IMR-90 (cell line): ENCODE data around the gene KIAA0825. TPM values are rescaled to one million over a fixed set of nuclear protein-coding genes. Genes with fewer than 3 reads are reported as not detected.

ENCODE experiments used
- ATAC-seq: fragments of 200-7000 bp; cut with Tn5 transposase; 2 replicates; pipeline ENCODE4 v1.9.1; 2020; ENCODE audit warnings: low read depth, mild to moderate bottlenecking, moderate library complexity
- BruUV-seq: library from RNA; stranded (reverse); fragments of 400-500 nt; replicated peaks from 2 replicates; lab custom pipeline; 2021; lab: Mats Ljungman, UMichigan
- CTCF ChIA-PET: fragments of 300-600 bp; formaldehyde crosslinking; extraction: SDS; loops from one replicate; lab custom pipeline; 2021; ENCODE audit warnings: antibody characterized with exemption; lab: Yijun Ruan, JAX
- POLR2A ChIA-PET: fragments of 300-600 bp; sonication (Branson Sonifier 250); formaldehyde crosslinking; loops from one replicate; lab custom pipeline; 2022; ENCODE audit warnings: antibody characterized with exemption; ENCODE audit not compliant: unreplicated experiment; lab: Charles Lee
- DNase-seq: peaks from one replicate; pipeline ENCODE4 v3.0.0; 2013
- H2AFZ ChIP-seq: replicated peaks from 2 replicates; pipeline ENCODE3; 2013; ENCODE audit warnings: low read length, mild to moderate bottlenecking; ENCODE audit not compliant: poor library complexity
- H2AK5ac ChIP-seq: 2 replicates; pipeline ENCODE4 v1.6.1; 2013; ENCODE audit warnings: low read depth, low read length, inconsistent platforms
- H2AK9ac ChIP-seq: replicated peaks from 2 replicates; pipeline ENCODE3; 2013; ENCODE audit warnings: mild to moderate bottlenecking, low read depth, low read length, moderate library complexity; ENCODE audit not compliant: poor library complexity
- H2BK120ac ChIP-seq: 2 replicates; pipeline ENCODE4 v1.6.1; 2013; ENCODE audit warnings: low read depth, low read length, inconsistent platforms
- H2BK15ac ChIP-seq: 3 replicates; pipeline ENCODE4 v1.6.1; 2013; ENCODE audit warnings: low read depth, low read length, inconsistent platforms
- H2BK20ac ChIP-seq: 2 replicates; pipeline ENCODE4 v1.6.1; 2013; ENCODE audit warnings: low read depth, mild to moderate bottlenecking, inconsistent platforms, low read length, moderate library complexity
- H2BK5ac ChIP-seq: 2 replicates; pipeline ENCODE4 v1.6.1; 2013; ENCODE audit warnings: mild to moderate bottlenecking, low read depth, low read length, inconsistent platforms; ENCODE audit not compliant: poor library complexity, severe bottlenecking
- H3K14ac ChIP-seq: replicated peaks from 2 replicates; pipeline ENCODE4 v1.6.1; 2013; ENCODE audit warnings: low read depth, low read length, inconsistent platforms
- H3K18ac ChIP-seq: 2 replicates; pipeline ENCODE4 v1.6.1; 2013; ENCODE audit warnings: low read depth, low read length, control low read depth
- H3K23ac ChIP-seq: 2 replicates; pipeline ENCODE4 v1.6.1; 2013; ENCODE audit warnings: low read depth, low read length, inconsistent platforms
- H3K27ac ChIP-seq: 2 replicates; pipeline ENCODE4 v1.5.1; 2013; ENCODE audit warnings: mild to moderate bottlenecking, control low read depth, low read length; ENCODE audit not compliant: insufficient read depth
- H3K27me3 ChIP-seq: 2 replicates; pipeline ENCODE4 v1.6.1; 2013; ENCODE audit warnings: low read length; ENCODE audit not compliant: control insufficient read depth, insufficient read depth
- H3K36me3 ChIP-seq: 2 replicates; pipeline ENCODE4 v1.6.1; 2013; ENCODE audit warnings: low read length, mixed read lengths; ENCODE audit not compliant: control insufficient read depth, insufficient read depth
- H3K4ac ChIP-seq: 2 replicates; pipeline ENCODE4 v1.6.1; 2013; ENCODE audit warnings: low read depth, low read length, inconsistent platforms
- H3K4me1 ChIP-seq: 2 replicates; pipeline ENCODE4 v1.6.1; 2013; ENCODE audit warnings: low read length, mixed read lengths; ENCODE audit not compliant: control insufficient read depth, insufficient read depth
- H3K4me2 ChIP-seq: 2 replicates; pipeline ENCODE4 v1.6.1; 2013; ENCODE audit warnings: low read depth, mild to moderate bottlenecking, control low read depth, low read length, moderate library complexity
- H3K4me3 ChIP-seq: 2 replicates; pipeline ENCODE4 v1.5.1; 2013; ENCODE audit warnings: low read depth, mild to moderate bottlenecking, control low read depth, low read length, moderate library complexity; ENCODE audit not compliant: insufficient read depth
- H3K56ac ChIP-seq: 2 replicates; pipeline ENCODE4 v1.6.1; 2013; ENCODE audit warnings: low read length, inconsistent platforms; ENCODE audit not compliant: insufficient read depth; ENCODE audit errors: extremely low read depth
- H3K79me1 ChIP-seq, 2 experiments: 2 replicates each; pipeline ENCODE4 v1.6.1; 2013; ENCODE audit warnings: low read length in 2 of 2, inconsistent platforms in 1 of 2, low read depth in 1 of 2
- H3K9ac ChIP-seq: 2 replicates; pipeline ENCODE4 v1.6.1; 2013; ENCODE audit warnings: low read depth, low read length, control low read depth
- H3K9me1 ChIP-seq: 2 replicates; pipeline ENCODE4 v1.6.1; 2013; ENCODE audit warnings: low read length, inconsistent platforms; ENCODE audit not compliant: insufficient read depth
- H3K9me3 ChIP-seq: 2 replicates; pipeline ENCODE4 v1.6.1; 2013; ENCODE audit warnings: low read length; ENCODE audit not compliant: control insufficient read depth, insufficient read depth
- H4K20me1 ChIP-seq: 2 replicates; pipeline ENCODE4 v1.6.1; 2013; ENCODE audit warnings: low read length, inconsistent platforms; ENCODE audit not compliant: insufficient read depth
- H4K5ac ChIP-seq: 2 replicates; pipeline ENCODE4 v1.6.1; 2013; ENCODE audit warnings: mild to moderate bottlenecking, low read depth, low read length, control low read depth
- H4K8ac ChIP-seq, 2 experiments: 2 replicates each; pipeline ENCODE4 v1.6.1; 2013; ENCODE audit warnings: low read depth in 2 of 2, low read length in 2 of 2, control low read depth in 1 of 2, inconsistent platforms in 1 of 2
- H4K91ac ChIP-seq: 2 replicates; pipeline ENCODE4 v1.6.1; 2013; ENCODE audit warnings: low read depth, low read length, inconsistent platforms; ENCODE audit not compliant: insufficient read depth
- BHLHE40 ChIP-seq: fragments of 150-350 bp; IDR thresholded peaks from 2 replicates; pipeline ENCODE4 v1.6.1; 2016; ENCODE audit warnings: mild to moderate bottlenecking, low read depth, low read length
- CEBPB ChIP-seq: IDR thresholded peaks from 2 replicates; pipeline ENCODE4 v1.6.1; 2012; ENCODE audit warnings: low read depth, low read length, improper control_type of control experiment
- CHD1 ChIP-seq: IDR thresholded peaks from 2 replicates; pipeline ENCODE4 v1.6.1; 2012; ENCODE audit warnings: low read depth, low read length, improper control_type of control experiment
- FOS ChIP-seq: fragments of 150-350 bp; IDR thresholded peaks from 2 replicates; pipeline ENCODE4 v1.6.1; 2016; ENCODE audit warnings: low read depth, low read length
- MAFK ChIP-seq: IDR thresholded peaks from 2 replicates; pipeline ENCODE4 v1.6.1; 2012; ENCODE audit warnings: low read depth, low read length, improper control_type of control experiment
- MAZ ChIP-seq: IDR thresholded peaks from 2 replicates; pipeline ENCODE4 v1.6.1; 2012; ENCODE audit warnings: low read depth, mild to moderate bottlenecking, low read length, improper control_type of control experiment, moderate library complexity, borderline replicate concordance
- MXI1 ChIP-seq: IDR thresholded peaks from 2 replicates; pipeline ENCODE4 v1.6.1; 2012; ENCODE audit warnings: low read depth, mild to moderate bottlenecking, low read length, moderate library complexity, borderline replicate concordance
- NFE2L2 ChIP-seq: fragments of 150-350 bp; IDR thresholded peaks from 2 replicates; pipeline ENCODE4 v1.6.1; 2016; ENCODE audit warnings: low read depth, mild to moderate bottlenecking, low read length
- POLR2A ChIP-seq: IDR thresholded peaks from 2 replicates; pipeline ENCODE4 v1.6.1; 2012; ENCODE audit warnings: mild to moderate bottlenecking, low read depth, low read length
- RAD21 ChIP-seq: IDR thresholded peaks from 2 replicates; pipeline ENCODE4 v1.6.1; 2012; ENCODE audit warnings: low read length, improper control_type of control experiment
- RCOR1 ChIP-seq: IDR thresholded peaks from 2 replicates; pipeline ENCODE4 v1.6.1; 2012; ENCODE audit warnings: mild to moderate bottlenecking, low read length, improper control_type of control experiment; ENCODE audit not compliant: insufficient replicate concordance
- RFX5 ChIP-seq: IDR thresholded peaks from 2 replicates; pipeline ENCODE4 v1.8.0; 2012; ENCODE audit warnings: low read depth, mild to moderate bottlenecking, low read length, moderate library complexity
- SMC3 ChIP-seq: fragments of 150-350 bp; IDR thresholded peaks from 2 replicates; pipeline ENCODE4 v1.6.1; 2016; ENCODE audit warnings: low read depth, mild to moderate bottlenecking, antibody characterized with exemption, low read length, moderate library complexity
- dilution Hi-C: fragments of 300-500 bp; cut with HindIII; formaldehyde crosslinking; loops from one replicate; pipeline ENCODE4 v1.14.3; 2018; ENCODE audit warnings: low sequenced_read_pairs; ENCODE audit not compliant: unreplicated experiment
- in situ Hi-C: fragments of 300-500 bp; cut with MboI; formaldehyde crosslinking; loops from 3 replicates; pipeline ENCODE4 v1.14.3; 2019; ENCODE audit warnings: low sequenced_read_pairs, inconsistent platforms, mixed read lengths
- intact Hi-C: fragments of 100-400 bp; cut with micrococcal nuclease; formaldehyde crosslinking; loops from 2 replicates; pipeline ENCODE4 v1.10.0; 2022
- polyA plus RNA-seq, 3 experiments: library from polyadenylated mRNA; depleted of rRNA; stranded (reverse); fragments of >200 nt; gene quantifications; 2 replicates each; pipeline ENCODE4 v1.2.3, GENCODE V29; 2012; ENCODE audit warnings: low replicate concordance in 1 of 3
- total RNA-seq: library from RNA; depleted of rRNA; stranded (reverse); fragments of >200 nt; gene quantifications from 2 replicates; pipeline ENCODE4 v1.2.3, GENCODE V29; 2012
- TF ChIP-seq, protein P1 (sequence below): conservative IDR thresholded peaks from 2 replicates; pipeline ENCODE4 v1.5.1; 2012; ENCODE audit warnings: mild to moderate bottlenecking, low read depth, low read length, improper control_type of control experiment
- TF ChIP-seq, protein P2 (sequence below): fragments of 150-350 bp; IDR thresholded peaks from 2 replicates; pipeline ENCODE4 v1.6.1; 2016; ENCODE audit warnings: low read depth, mild to moderate bottlenecking, low read length, moderate library complexity, borderline replicate concordance
- TF ChIP-seq, protein P3 (sequence below): fragments of 150-350 bp; IDR thresholded peaks from 2 replicates; pipeline ENCODE4 v1.6.1; 2017; ENCODE audit warnings: mild to moderate bottlenecking, antibody characterized with exemption, low read length, low read depth

Gene KIAA0825
- total and polyA plus RNA-seq, 2 of the 4 experiments (the other 2 are of a cell fraction): 0.46 to 1.8 TPM

DNA sequence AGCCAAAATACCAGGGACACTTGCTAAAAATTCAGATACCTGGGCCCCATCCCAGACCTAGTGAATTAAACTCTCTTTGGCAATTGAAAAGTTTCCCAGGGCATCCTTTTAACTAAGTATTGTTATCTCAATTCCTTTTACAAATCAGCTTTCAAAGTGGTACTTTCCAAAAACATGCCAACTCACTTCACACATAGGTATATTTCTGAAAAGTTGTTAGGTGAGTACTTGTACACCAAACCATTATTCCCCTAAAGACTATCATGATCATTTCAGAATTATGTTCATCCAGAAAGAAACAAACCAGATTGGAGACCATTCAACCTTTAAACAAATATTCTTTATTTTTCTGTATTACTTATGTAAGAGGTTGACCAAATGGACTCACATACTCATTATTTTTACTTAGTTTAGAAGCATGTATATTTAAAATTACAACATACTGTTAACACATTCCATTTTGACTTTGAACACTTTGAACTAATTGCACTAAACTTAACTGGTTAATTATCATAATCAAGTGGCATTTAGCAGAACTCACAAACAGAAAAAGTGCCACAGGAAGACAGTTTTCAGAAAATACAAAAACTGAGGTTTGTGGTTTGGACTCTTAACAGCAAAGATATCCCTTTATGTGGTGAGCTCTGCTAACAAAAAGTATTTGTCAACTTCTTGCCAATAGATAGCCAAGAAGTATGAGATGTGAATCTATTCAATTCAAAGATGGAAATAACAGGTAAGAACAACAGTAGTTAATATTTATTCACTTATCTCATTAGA is 40.7 kb downstream of the KIAA0825 start:
- no peaks in the 10 kb centered on the region for H3K9me1 ChIP-seq
- no peak for DNase-seq
- H3K27ac ChIP-seq: no peak overlapping the region
- H2BK15ac ChIP-seq: no peak overlapping the region
- TF ChIP-seq MAFK (no peak), RCOR1 (no peak), POLR2A (no peak), CHD1 (no peak), CEBPB (no peak), RAD21 (no peak), MAZ (no peak), SMC3 (no peak), NFE2L2 (no peak), RFX5 (no peak), FOS (no peak), BHLHE40 (no peak), MXI1 (no peak)
- TF ChIP-seq, protein P1, sequence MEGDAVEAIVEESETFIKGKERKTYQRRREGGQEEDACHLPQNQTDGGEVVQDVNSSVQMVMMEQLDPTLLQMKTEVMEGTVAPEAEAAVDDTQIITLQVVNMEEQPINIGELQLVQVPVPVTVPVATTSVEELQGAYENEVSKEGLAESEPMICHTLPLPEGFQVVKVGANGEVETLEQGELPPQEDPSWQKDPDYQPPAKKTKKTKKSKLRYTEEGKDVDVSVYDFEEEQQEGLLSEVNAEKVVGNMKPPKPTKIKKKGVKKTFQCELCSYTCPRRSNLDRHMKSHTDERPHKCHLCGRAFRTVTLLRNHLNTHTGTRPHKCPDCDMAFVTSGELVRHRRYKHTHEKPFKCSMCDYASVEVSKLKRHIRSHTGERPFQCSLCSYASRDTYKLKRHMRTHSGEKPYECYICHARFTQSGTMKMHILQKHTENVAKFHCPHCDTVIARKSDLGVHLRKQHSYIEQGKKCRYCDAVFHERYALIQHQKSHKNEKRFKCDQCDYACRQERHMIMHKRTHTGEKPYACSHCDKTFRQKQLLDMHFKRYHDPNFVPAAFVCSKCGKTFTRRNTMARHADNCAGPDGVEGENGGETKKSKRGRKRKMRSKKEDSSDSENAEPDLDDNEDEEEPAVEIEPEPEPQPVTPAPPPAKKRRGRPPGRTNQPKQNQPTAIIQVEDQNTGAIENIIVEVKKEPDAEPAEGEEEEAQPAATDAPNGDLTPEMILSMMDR: no peak
- TF ChIP-seq, protein P2, sequence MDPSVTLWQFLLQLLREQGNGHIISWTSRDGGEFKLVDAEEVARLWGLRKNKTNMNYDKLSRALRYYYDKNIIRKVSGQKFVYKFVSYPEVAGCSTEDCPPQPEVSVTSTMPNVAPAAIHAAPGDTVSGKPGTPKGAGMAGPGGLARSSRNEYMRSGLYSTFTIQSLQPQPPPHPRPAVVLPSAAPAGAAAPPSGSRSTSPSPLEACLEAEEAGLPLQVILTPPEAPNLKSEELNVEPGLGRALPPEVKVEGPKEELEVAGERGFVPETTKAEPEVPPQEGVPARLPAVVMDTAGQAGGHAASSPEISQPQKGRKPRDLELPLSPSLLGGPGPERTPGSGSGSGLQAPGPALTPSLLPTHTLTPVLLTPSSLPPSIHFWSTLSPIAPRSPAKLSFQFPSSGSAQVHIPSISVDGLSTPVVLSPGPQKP: no peak
- TF ChIP-seq, protein P3, sequence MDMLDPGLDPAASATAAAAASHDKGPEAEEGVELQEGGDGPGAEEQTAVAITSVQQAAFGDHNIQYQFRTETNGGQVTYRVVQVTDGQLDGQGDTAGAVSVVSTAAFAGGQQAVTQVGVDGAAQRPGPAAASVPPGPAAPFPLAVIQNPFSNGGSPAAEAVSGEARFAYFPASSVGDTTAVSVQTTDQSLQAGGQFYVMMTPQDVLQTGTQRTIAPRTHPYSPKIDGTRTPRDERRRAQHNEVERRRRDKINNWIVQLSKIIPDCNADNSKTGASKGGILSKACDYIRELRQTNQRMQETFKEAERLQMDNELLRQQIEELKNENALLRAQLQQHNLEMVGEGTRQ: no peak
- no peak for ATAC-seq
- H3K27me3 ChIP-seq: no peaks in the 10 kb centered on the region
- no peaks in the 10 kb centered on the region for H4K20me1 ChIP-seq
- H3K9me3 ChIP-seq: no peaks in the 10 kb centered on the region
- H3K23ac ChIP-seq: no peak overlapping the region
- no peaks in the 10 kb centered on the region for H3K36me3 ChIP-seq
- no peak overlapping the region for H3K4me3 ChIP-seq
- no peak overlapping the region for H3K18ac ChIP-seq
- H3K9ac ChIP-seq: no peak overlapping the region
- no peak overlapping the region for H2AK5ac ChIP-seq
- no peak overlapping the region for H4K91ac ChIP-seq
- H4K5ac ChIP-seq: no peak overlapping the region
- H2BK120ac ChIP-seq: no peak overlapping the region
- dilution Hi-C loops: no loop called here
- no peak overlapping the region for H2BK20ac ChIP-seq
- no peak overlapping the region for H3K14ac ChIP-seq
- H3K4me2 ChIP-seq: no peak overlapping the region
- BruUV-seq: no TSS peak
- H3K4ac ChIP-seq: no peak overlapping the region
- H2AFZ ChIP-seq: no peak overlapping the region
- in situ Hi-C loops: no loop called here
- intact Hi-C loops: no loop called here
- CTCF ChIA-PET: interaction anchor here (0.5 kb wide), 1 partner anchor 44 kb away, joined by 3 read pairs; no protein-coding TSS in a partner anchor
- POLR2A ChIA-PET: no interaction called here
- no peak overlapping the region for H2BK5ac ChIP-seq
- H3K56ac ChIP-seq: no peak overlapping the region
- no peak overlapping the region for H2AK9ac ChIP-seq
- H3K79me1 ChIP-seq: no peaks in the 10 kb centered on the region
- no peaks in the 10 kb centered on the region for H3K4me1 ChIP-seq
- H4K8ac ChIP-seq: no peak overlapping the region
